ENCODE data around the gene PRLR. TPM values are rescaled to one million over a fixed set of nuclear protein-coding genes. Genes with fewer than 3 reads are reported as not detected.
A peak's percentile ranks its signal among the peaks of the same experiment; 100 is the strongest.

The PRLR gene
- total RNA-seq, 1 donor from 2014 or later, result 0.93 TPM

DNA sequence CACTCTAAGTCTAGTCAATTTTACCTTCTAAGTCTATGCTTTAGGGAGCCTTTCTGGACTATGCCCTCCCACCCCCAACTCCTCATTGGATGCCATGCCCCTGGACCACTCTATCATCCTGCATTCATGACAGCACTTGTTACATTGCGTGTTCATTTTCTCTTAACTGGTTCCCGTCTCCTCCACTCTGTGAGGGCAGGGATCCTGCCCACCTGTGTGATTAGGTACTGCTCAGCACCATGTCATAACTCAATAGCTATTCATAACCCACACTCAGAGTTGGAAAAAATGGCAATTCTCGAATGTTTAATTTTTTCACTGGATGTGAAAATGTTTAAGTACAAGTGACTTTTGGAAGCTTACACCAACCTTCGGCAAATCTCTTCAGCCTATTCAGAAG is 88.5 kb downstream of the PRLR start:
- Histone ChIP-seq H3K4me1 (ENCODE audit: insufficient read depth, low read length) (peaks cover 1% of the 10 kb centered on the region), H3K79me2 (ENCODE audit: insufficient read depth, low read length) (no peaks in the 10 kb centered on the region), H3K4me3 (ENCODE audit: insufficient read depth, low read depth, low read length) (no peak overlapping the region), H3K4me2 (ENCODE audit: low read length) (no peak overlapping the region), H3K36me3 (ENCODE audit: insufficient read depth, low read length) (no peaks in the 10 kb centered on the region), H3K27me3 (ENCODE audit: insufficient read depth, low read length) (no peaks in the 10 kb centered on the region), H3K9me3 (ENCODE audit: insufficient read depth, low read depth, low read length) (no peaks in the 10 kb centered on the region), H4K20me1 (ENCODE audit: insufficient read depth, low read length) (no peaks in the 10 kb centered on the region), H3K27ac (ENCODE audit: low read depth, low read length) (no peak overlapping the region), H2AFZ (ENCODE audit: low read depth, low read length) (no peak overlapping the region), H3K9ac (ENCODE audit: low read length) (no peak overlapping the region)
- H3K4me1 Mint-ChIP-seq (ENCODE audit: low read depth, unreplicated experiment), result peaks cover 36% of the 10 kb centered on the region
- DNase-seq (ENCODE audit: low read depth) (no peak), FAIRE-seq (no peak)
- no peak for TF ChIP-seq EZH2 (IDR thresholded peaks at IDR 0.05; ENCODE audit: insufficient read depth, low read length)
- TF ChIP-seq, protein P1, sequence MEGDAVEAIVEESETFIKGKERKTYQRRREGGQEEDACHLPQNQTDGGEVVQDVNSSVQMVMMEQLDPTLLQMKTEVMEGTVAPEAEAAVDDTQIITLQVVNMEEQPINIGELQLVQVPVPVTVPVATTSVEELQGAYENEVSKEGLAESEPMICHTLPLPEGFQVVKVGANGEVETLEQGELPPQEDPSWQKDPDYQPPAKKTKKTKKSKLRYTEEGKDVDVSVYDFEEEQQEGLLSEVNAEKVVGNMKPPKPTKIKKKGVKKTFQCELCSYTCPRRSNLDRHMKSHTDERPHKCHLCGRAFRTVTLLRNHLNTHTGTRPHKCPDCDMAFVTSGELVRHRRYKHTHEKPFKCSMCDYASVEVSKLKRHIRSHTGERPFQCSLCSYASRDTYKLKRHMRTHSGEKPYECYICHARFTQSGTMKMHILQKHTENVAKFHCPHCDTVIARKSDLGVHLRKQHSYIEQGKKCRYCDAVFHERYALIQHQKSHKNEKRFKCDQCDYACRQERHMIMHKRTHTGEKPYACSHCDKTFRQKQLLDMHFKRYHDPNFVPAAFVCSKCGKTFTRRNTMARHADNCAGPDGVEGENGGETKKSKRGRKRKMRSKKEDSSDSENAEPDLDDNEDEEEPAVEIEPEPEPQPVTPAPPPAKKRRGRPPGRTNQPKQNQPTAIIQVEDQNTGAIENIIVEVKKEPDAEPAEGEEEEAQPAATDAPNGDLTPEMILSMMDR (IDR thresholded peaks at IDR 0.05; ENCODE audit: insufficient read depth, low read depth, low read length), result no peak
- H3K4me3 Mint-ChIP-seq (ENCODE audit: unreplicated experiment), result no peak overlapping the region
- no peaks in the 10 kb centered on the region for H3K27me3 Mint-ChIP-seq (ENCODE audit: low read depth, unreplicated experiment)
- H3K36me3 Mint-ChIP-seq (ENCODE audit: low read depth, unreplicated experiment), result no peaks in the 10 kb centered on the region
- no peaks in the 10 kb centered on the region for H3K9me3 Mint-ChIP-seq (ENCODE audit: unreplicated experiment)
- H3K27ac Mint-ChIP-seq (ENCODE audit: unreplicated experiment), result no peak overlapping the region

DNA sequence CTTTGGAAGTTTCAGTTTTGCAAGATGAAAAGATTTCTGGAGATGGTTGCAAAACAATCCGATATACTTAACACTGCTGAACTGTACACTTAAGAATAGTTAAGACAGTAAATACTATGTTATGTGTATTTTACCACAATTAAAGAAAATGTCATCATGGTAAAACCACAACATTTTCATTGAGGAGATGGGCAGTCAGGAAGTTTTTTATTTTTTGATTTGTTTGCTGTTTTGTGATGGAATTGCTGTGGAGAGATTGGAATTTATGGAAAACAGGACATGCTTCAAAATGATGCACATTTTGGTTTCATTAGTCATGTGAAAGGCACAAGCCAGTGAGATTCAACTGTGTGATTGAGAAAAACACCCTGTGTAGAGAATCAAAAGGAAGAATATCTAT is 92.1 kb downstream of the PRLR start:
- Histone ChIP-seq H2AFZ (ENCODE audit: low read depth, low read length) (no peak overlapping the region), H4K20me1 (ENCODE audit: insufficient read depth, low read length) (no peaks in the 10 kb centered on the region), H3K4me1 (ENCODE audit: insufficient read depth, low read length) (peaks cover 10% of the 10 kb centered on the region), H3K79me2 (ENCODE audit: insufficient read depth, low read length) (no peaks in the 10 kb centered on the region), H3K4me3 (ENCODE audit: insufficient read depth, low read depth, low read length) (no peak overlapping the region), H3K27ac (ENCODE audit: low read depth, low read length) (no peak overlapping the region), H3K9me3 (ENCODE audit: insufficient read depth, low read depth, low read length) (no peaks in the 10 kb centered on the region), H3K4me2 (ENCODE audit: low read length) (peak overlapping the region; percentile 19), H3K9ac (ENCODE audit: low read length) (no peak overlapping the region), H3K36me3 (ENCODE audit: insufficient read depth, low read length) (no peaks in the 10 kb centered on the region), H3K27me3 (ENCODE audit: insufficient read depth, low read length) (no peaks in the 10 kb centered on the region)
- H3K9me3 Mint-ChIP-seq (ENCODE audit: unreplicated experiment), result no peaks in the 10 kb centered on the region
- H3K36me3 Mint-ChIP-seq (ENCODE audit: low read depth, unreplicated experiment), result no peaks in the 10 kb centered on the region
- no peaks in the 10 kb centered on the region for H3K27me3 Mint-ChIP-seq (ENCODE audit: low read depth, unreplicated experiment)
- H3K4me3 Mint-ChIP-seq (ENCODE audit: unreplicated experiment), result no peak overlapping the region
- FAIRE-seq, result peak; percentile 70
- H3K27ac Mint-ChIP-seq (ENCODE audit: unreplicated experiment), result peak overlapping the region; percentile 0
- peak; percentile 13 for DNase-seq (ENCODE audit: low read depth)
- no peak for TF ChIP-seq EZH2 (IDR thresholded peaks at IDR 0.05; ENCODE audit: insufficient read depth, low read length)
- TF ChIP-seq, protein P1 (IDR thresholded peaks at IDR 0.05; ENCODE audit: insufficient read depth, low read depth, low read length), result no peak
- peaks cover 30% of the 10 kb centered on the region for H3K4me1 Mint-ChIP-seq (ENCODE audit: low read depth, unreplicated experiment)

DNA sequence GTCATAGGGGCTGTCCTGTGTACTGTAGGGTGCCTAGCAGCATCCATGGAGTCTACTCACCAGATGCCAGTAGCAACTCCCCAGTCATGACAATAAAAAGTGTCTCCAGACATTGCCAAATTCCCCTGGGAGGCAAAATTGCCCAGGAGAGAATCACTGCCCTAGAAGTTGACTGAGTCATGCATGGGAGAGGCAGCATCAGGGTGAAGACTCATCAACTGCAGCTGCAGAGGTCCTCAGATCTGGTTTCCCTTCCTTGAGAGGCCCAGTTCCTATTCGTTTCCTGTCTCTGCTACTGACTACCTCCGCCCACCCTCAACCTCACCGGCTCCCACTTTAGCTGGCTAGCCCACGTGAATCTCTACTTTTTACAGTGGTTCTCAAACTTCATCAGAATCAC is 93.9 kb downstream of the PRLR start:
- peaks cover 38% of the 10 kb centered on the region for H3K4me1 Mint-ChIP-seq (ENCODE audit: low read depth, unreplicated experiment)
- Histone ChIP-seq H3K4me3 (ENCODE audit: insufficient read depth, low read depth, low read length) (no peak overlapping the region), H3K36me3 (ENCODE audit: insufficient read depth, low read length) (no peaks in the 10 kb centered on the region), H4K20me1 (ENCODE audit: insufficient read depth, low read length) (no peaks in the 10 kb centered on the region), H2AFZ (ENCODE audit: low read depth, low read length) (no peak overlapping the region), H3K4me1 (ENCODE audit: insufficient read depth, low read length) (peaks cover 15% of the 10 kb centered on the region), H3K27me3 (ENCODE audit: insufficient read depth, low read length) (no peaks in the 10 kb centered on the region), H3K4me2 (ENCODE audit: low read length) (peak overlapping the region; percentile 61), H3K27ac (ENCODE audit: low read depth, low read length) (peak overlapping the region; percentile 49), H3K9me3 (ENCODE audit: insufficient read depth, low read depth, low read length) (no peaks in the 10 kb centered on the region), H3K79me2 (ENCODE audit: insufficient read depth, low read length) (no peaks in the 10 kb centered on the region), H3K9ac (ENCODE audit: low read length) (no peak overlapping the region)
- H3K9me3 Mint-ChIP-seq (ENCODE audit: unreplicated experiment), result no peaks in the 10 kb centered on the region
- FAIRE-seq, result peak; percentile 95
- TF ChIP-seq, protein P1 (IDR thresholded peaks at IDR 0.05; ENCODE audit: insufficient read depth, low read depth, low read length), result no peak
- no peak for TF ChIP-seq EZH2 (IDR thresholded peaks at IDR 0.05; ENCODE audit: insufficient read depth, low read length)
- peak; percentile 77 for DNase-seq (ENCODE audit: low read depth)
- H3K4me3 Mint-ChIP-seq (ENCODE audit: unreplicated experiment), result no peak overlapping the region
- H3K27ac Mint-ChIP-seq (ENCODE audit: unreplicated experiment), result peak overlapping the region; percentile 92
- no peaks in the 10 kb centered on the region for H3K27me3 Mint-ChIP-seq (ENCODE audit: low read depth, unreplicated experiment)
- no peaks in the 10 kb centered on the region for H3K36me3 Mint-ChIP-seq (ENCODE audit: low read depth, unreplicated experiment)

All from astrocyte (in vitro differentiated cells and primary cell).